ENCODE data around the gene LIN28B.

The LIN28B gene

DNA sequence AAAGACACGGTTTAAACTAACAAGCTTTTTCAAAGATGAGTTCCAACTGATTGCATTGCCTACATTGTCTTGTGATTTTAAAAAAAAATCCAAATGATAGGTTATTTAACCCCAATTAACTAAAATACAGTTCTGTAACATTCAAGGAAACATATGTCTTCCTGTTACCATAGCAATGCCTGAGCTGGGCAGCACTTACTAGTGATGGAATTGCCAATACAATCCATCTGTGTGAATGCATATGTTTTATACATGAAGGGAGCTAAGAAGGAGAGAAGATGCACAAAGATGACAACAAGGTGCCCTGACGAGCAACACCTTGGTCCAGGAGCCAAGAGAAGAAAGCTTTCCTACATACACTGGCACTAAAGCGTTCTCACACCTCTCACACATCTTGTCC is 154.2 kb downstream of the LIN28B start:
- no peak for DNase-seq (ENCODE audit: low read depth, low spot score)
- TF ChIP-seq, protein P1, sequence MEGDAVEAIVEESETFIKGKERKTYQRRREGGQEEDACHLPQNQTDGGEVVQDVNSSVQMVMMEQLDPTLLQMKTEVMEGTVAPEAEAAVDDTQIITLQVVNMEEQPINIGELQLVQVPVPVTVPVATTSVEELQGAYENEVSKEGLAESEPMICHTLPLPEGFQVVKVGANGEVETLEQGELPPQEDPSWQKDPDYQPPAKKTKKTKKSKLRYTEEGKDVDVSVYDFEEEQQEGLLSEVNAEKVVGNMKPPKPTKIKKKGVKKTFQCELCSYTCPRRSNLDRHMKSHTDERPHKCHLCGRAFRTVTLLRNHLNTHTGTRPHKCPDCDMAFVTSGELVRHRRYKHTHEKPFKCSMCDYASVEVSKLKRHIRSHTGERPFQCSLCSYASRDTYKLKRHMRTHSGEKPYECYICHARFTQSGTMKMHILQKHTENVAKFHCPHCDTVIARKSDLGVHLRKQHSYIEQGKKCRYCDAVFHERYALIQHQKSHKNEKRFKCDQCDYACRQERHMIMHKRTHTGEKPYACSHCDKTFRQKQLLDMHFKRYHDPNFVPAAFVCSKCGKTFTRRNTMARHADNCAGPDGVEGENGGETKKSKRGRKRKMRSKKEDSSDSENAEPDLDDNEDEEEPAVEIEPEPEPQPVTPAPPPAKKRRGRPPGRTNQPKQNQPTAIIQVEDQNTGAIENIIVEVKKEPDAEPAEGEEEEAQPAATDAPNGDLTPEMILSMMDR (IDR thresholded peaks at IDR 0.05; ENCODE audit: low read depth, low read length), result no peak
- H3K4me3 ChIP-seq (ENCODE audit: low read depth, low read length), result no peak overlapping the region
- in situ Hi-C loops (cut with HindIII; ENCODE audit: low sequenced_read_pairs), result no loop called here

DNA sequence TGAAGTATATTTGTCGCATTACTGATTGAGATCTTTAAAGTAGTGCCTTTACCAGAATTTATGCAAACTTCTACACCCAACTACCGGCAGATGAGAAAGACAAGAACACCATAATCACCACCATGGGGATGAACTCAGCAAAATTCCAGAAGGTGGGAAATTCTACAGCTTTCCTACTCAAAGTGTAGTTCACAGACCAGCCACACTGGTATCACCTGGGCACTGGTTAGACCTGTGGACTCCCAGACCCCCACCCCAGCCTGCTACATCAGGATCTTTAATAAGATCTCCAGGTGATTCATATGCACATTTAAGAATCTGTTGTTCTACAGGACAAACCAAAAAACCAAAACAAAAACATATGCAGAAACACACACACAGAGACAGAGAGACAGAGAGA is 155.0 kb downstream of the LIN28B start:
- in situ Hi-C loops (cut with HindIII; ENCODE audit: low sequenced_read_pairs), result no loop called here
- no peak for DNase-seq (ENCODE audit: low read depth, low spot score)
- TF ChIP-seq, protein P1 (IDR thresholded peaks at IDR 0.05; ENCODE audit: low read depth, low read length), result no peak
- H3K4me3 ChIP-seq (ENCODE audit: low read depth, low read length), result no peak overlapping the region

DNA sequence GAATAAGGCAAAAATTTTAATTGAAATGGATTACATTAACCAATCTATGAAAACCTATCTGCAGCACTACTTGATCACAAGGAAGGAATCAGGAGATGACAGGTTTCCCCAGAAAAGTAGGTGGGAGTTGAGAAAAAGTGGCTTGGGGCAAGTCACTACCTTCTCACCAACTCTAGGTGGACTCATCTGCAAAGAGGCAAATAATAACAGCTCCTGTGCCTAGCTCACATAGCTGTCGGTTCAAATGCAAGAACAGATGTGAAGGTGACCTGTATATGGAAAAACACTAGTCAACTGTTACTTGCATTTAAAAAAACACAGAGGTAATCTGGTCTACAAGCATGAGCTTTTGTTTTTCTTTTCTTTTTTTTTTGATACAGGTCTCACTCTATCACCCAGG is 155.7 kb downstream of the LIN28B start:
- in situ Hi-C loops (cut with HindIII; ENCODE audit: low sequenced_read_pairs), result no loop called here
- TF ChIP-seq, protein P1 (IDR thresholded peaks at IDR 0.05; ENCODE audit: low read depth, low read length), result no peak
- DNase-seq (ENCODE audit: low read depth, low spot score), result no peak
- no peak overlapping the region for H3K4me3 ChIP-seq (ENCODE audit: low read depth, low read length)

DNA sequence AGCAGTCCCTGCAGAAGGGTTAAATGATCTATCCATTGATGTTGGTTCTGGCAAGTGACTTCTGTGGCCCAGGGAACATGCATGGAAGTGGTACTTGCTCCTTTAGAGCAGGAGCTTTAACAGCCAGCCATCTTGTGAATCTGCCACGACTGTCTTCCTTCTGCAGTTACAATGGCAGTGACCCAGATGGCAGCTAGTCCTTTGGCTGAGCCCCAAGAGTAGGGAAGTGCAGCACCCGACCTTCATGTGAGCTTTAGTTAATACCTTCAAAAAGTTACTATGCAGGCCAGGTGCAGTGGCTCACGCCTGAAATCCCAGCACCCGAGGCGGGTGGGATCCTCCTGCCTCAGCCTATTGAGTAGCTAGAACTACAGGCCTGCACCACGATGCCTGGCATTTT is 156.5 kb downstream of the LIN28B start:
- TF ChIP-seq, protein P1 (IDR thresholded peaks at IDR 0.05; ENCODE audit: low read depth, low read length), result no peak
- no peak for DNase-seq (ENCODE audit: low read depth, low spot score)
- H3K4me3 ChIP-seq (ENCODE audit: low read depth, low read length), result no peak overlapping the region
- in situ Hi-C loops (cut with HindIII; ENCODE audit: low sequenced_read_pairs), result no loop called here

DNA sequence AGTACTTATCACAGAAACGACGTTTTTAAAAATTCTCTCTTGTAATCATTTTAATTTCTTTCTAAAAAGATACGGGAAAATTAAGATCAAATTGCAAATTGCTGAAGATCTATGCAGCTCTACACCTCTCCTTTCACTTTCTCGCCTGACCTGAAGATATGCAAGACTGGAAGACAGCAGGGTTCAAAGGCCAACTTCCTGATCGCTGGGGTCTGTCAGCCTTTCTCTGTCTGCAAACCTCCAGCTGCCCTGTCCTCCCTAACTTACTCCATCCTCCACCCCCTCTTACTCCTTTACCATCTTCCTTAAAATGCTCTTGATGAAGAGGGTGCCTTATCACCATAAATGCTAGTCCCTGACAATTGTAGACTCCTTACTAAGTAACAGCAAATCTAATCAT is 159.2 kb downstream of the LIN28B start:
- TF ChIP-seq, protein P1 (IDR thresholded peaks at IDR 0.05; ENCODE audit: low read depth, low read length), result no peak
- in situ Hi-C loops (cut with HindIII; ENCODE audit: low sequenced_read_pairs), result no loop called here
- no peak overlapping the region for H3K4me3 ChIP-seq (ENCODE audit: low read depth, low read length)
- DNase-seq (ENCODE audit: low read depth, low spot score), result no peak

DNA sequence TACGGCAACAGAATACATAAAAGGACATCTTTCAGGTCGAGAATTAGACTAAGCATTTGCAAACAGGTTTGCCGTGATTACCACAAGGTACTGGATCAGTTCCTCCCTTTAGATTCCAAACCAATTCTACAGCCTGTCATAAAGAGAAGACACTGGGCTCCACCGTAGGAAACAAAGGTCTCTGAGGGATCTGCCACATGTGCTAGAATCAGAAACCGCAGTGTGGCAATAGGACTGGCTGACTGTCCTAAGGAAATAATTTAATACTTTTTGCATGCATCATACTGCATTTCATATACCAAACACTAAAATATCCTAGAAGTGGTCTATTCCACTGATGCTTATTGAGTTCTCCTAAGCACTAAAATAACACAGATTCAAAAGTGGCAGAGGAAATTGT is 163.7 kb downstream of the LIN28B start:
- no peak overlapping the region for H3K4me3 ChIP-seq (ENCODE audit: low read depth, low read length)
- in situ Hi-C loops (cut with HindIII; ENCODE audit: low sequenced_read_pairs), result no loop called here
- no peak for DNase-seq (ENCODE audit: low read depth, low spot score)
- TF ChIP-seq, protein P1 (IDR thresholded peaks at IDR 0.05; ENCODE audit: low read depth, low read length), result no peak

DNA sequence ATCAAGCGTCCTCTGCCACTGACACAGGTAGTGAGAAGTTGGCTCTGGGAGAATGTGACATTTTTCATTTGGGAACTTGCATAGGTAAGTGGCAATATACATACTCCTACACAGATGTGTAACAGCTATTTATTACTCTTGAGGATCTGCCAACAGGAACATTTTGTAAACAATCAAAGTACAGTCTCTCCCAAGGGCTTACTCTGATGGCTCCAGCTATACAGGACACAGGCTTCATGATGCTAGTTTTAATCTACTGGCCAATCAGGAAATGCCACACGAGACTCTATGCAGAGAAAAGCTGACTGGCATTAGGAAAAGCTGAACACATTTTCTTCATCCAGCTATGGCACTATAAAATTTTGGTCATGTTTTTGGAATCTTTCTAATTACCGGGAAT is 165.1 kb downstream of the LIN28B start:
- in situ Hi-C loops (cut with HindIII; ENCODE audit: low sequenced_read_pairs), result no loop called here
- no peak for DNase-seq (ENCODE audit: low read depth, low spot score)
- TF ChIP-seq, protein P1 (IDR thresholded peaks at IDR 0.05; ENCODE audit: low read depth, low read length), result no peak
- H3K4me3 ChIP-seq (ENCODE audit: low read depth, low read length), result no peak overlapping the region

All from astrocyte of the spinal cord (primary cell).